HuH-7 (cell line): ENCODE results near the gene PDLIM5.
"Not testable (repeated sequence)": the region's sequence is repeated elsewhere in the genome, so short reads cannot be mapped to it uniquely, and the experiment has no call there.

Experiments used
- DNase-seq: peaks from one replicate; pipeline ENCODE4 v3.0.0; 2011; ENCODE audit warnings: low spot score

The PDLIM5 gene

DNA sequence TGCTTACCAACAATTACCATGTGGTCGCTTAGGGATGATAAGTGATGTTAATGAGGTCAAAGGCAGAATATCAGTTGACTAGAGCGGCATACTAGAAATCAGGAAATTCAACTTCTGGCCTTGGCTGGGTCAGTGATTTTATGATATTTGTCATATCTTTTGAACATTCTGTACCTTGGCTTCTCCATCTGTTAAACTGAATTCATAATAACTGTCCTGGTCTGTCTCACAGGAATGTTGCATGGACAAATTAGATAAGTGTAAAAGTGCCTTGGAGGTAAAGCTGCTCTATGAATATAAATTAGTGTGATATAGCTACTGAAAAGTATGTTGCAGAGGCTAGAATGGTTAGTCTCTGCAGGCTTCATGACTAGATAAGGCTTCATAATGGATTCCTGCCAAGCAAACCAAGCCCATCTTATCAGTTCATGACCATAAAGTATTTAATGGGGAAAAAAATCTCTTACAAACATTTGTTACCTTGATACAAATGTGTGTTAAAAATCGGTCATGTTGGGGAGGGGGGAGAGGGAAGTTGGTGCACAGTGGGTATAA is 201.4 kb downstream of the PDLIM5 start:
- DNase-seq = no peak

DNA sequence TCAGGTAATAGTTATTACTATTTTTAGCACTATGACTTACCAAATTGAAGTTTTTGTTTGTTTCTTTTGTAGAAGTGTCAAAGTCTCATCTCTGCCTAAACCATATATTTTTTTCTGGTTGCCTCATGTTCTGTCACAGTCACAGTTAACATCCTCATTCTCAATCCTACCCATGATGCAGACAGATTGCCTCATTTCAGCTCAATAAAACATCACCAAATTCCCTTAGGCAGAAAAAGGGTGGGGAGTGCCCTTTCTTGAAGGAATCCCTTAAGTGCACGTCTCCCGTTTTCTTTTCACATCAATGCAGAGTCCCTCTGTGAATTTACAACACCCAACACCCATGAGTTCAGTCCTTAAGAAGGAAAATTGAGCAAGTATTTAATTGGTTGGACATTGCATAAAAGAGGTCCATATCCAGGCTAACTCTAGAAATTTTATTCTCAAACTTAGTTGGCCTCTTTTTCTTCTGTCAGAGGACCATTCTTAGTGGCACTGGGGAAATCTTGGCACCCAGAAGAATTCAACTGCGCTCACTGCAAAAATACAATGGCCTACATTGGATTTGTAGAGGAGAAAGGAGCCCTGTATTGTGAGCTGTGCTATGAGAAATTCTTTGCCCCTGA is 202.4 kb downstream of the PDLIM5 start:
- no peak for DNase-seq

DNA sequence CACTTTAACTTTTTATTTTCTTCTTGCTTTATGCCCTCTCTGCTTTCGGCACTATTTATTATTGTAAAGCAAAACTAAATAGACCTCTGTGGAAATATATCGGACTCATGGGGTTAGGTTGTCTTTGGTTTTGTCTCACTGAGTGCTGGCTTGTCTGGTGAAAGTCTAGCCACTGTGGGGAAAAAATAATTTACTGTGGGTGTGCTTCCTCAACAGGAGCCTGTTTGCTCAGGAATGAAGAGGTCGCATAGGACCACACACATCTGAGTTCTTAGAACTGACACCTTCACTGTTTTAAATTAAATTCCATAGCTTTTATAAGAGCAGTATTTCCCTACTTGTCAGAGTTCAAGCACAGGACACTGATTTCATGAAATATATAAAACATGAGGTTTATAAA is 203.0 kb downstream of the PDLIM5 start:
- DNase-seq = no peak

GRCh38 chr4:94660614-94661013 is 208.9 kb downstream of the PDLIM5 start:
- no peak for DNase-seq

DNA sequence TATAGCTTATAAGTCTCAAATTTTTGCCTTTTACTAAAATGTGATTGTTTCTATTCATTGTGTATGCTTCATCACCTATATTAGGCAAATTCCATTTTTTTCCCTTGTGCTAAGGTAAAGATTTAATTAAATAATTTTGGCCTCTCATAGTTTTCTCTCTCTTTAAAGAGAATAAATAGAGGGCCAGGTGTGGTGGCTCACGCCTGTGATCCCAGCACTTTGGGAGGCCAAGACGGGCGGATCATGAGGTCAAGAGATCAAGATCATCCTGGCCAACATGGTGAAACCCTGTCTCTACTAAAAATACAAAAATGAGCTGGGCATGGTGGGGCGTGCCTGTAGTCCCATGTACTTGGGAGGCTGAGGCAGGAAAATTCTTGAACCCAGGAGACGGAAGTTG is 213.3 kb downstream of the PDLIM5 start:
- DNase-seq = not testable (repeated sequence)

GRCh38 chr4:94665500-94666404 is 214.0 kb downstream of the PDLIM5 start:
- no peak for DNase-seq

GRCh38 chr4:94668724-94669123 is 217.0 kb downstream of the PDLIM5 start:
- DNase-seq = no peak

- DNase-seq = no peak
These were observed 218.2 kb downstream of the PDLIM5 start for GRCh38 chr4:94669672-94670664.

- DNase-seq = no peak
These were observed 219.4 kb downstream of the PDLIM5 start for GRCh38 chr4:94671113-94671512.

DNA sequence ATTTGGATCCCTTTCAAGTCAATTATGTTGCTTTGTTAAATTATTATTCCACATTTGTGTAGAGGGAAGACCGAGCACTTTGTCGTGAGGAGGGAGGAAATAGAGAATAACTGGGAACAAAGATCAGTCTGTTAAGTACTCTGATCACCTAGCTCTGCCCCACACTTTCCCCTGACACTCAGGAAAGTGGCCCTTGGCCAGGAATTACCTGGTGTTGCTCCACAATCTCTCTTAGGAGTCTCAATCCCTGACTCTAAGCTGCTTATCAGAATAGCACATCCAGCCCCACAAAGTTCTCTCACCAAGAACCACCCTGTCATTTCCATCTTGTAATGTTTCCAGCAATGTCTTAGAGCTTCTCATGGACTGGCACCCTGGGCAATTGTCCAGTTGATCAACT is 222.2 kb downstream of the PDLIM5 start:
- DNase-seq = no peak

GRCh38 chr4:94676970-94677369 is 225.2 kb downstream of the PDLIM5 start:
- DNase-seq = no peak

DNA sequence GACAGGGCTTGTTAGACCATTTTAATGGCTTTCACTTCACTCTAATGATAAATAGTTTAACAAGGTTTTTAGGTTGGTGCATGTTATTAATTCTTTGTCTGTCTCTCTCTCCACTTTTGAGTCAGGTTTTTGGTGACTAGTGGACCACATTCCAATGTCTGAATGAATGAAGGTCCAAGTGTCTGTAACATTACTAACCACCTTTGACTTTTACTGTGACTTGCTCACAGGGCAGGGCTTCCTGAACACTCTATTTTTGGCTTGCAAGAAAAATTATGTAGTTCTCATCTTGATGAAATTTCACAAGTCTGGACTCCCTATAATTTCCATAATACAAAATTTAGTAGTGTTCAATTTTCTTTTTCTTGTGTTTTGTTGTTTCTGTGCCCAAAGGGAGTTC is 227.2 kb downstream of the PDLIM5 start:
- no peak for DNase-seq

DNA sequence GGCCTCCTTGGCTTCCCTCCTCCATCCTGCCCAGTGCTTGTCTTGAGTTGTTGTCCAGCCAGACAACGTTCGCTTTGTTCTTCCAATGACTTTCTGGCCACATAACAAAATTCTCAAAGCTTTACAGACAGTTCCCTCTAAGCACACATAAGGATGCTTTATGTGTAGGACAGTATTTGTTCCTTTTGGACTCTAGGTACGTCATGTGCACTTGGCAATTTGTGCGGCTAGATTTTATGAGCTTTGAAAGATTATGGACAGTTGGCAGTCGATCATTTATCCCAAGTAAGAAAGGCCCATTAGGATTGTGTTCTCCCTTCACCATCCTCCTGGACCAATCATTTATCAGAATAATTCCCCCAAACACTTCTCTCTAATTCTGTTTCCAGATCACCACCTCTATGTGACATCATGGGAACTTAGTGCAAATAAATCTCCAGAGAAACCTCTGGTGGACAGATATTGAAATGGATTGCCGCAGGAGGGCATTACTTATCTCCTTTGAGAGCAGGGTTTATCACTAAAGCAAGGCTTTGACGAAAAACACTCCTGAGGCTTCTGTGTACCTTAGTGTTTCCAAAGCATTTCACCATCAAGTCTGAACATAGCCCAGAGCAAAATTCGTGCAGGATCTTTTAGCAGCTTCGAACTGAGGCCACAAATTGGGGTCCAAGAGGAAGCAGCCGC is 228.6 kb downstream of the PDLIM5 start:
- DNase-seq = no peak

DNA sequence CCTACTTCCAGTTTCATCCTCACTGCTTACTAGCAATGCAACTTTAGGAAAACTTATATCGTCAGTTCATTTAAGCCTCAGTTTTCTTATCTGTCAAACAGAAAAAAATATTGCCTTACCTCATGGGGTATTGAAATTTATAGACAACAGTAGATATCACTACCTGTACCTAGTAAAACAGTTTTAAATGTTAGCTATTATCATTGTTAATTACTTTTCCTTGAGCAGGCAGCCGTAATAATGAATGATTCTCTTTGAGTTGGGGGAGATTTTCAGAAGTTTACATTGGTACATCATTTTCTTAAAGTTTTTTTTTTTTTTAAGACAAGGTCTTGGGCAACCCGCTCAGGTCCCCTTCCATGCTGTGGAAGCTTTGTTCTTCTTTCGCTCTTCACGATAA is 234.3 kb downstream of the PDLIM5 start:
- no peak for DNase-seq

GRCh38 chr4:94689155-94689860 is 237.6 kb downstream of the PDLIM5 start:
- DNase-seq = no peak

GRCh38 chr4:94690851-94691254 is 239.1 kb downstream of the PDLIM5 start:
- no peak for DNase-seq

- no peak for DNase-seq
These were observed 239.8 kb downstream of the PDLIM5 start for GRCh38 chr4:94691552-94691951.

DNA sequence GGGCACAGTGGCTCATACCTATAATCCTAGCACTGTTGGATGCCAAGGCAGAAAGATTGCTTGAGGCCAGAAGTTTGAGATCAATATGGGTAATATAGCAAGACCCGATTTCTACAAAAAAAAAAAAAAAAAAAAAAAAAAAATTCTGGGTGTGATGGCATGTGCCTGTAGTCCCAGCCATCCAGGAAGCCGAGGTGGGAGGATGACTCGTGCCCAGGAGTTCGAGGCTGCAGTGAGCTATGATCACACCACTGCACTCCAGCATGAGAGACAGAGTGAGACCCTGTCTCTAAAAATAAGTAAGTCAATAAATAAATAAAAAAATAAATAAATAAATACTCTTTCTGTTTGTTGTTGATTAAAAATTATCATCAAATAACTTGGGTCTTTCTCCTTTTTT is 243.6 kb downstream of the PDLIM5 start:
- DNase-seq = no peak

DNA sequence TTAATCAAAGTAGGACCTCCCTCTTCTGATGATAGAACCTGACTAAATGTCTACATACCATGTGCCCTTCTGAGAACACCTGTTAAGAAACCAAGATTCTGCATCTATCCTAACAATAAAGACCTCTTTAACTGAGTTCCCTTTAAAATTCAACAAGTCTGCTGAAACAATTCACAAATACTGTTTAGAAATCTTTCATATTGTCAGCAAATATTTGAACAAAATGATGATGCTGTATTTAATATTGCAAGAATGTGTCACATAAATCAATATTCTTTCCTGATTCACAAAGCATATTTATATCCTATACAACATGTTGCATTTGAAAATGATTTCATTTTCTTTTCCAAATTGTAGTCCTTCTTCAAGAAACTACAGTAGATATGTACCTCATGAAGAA is 246.4 kb downstream of the PDLIM5 start:
- no peak for DNase-seq

- no peak for DNase-seq
These were observed 248.6 kb downstream of the PDLIM5 start for GRCh38 chr4:94700298-94700697.
